ENCODE data around the gene TENM3. TPM values are rescaled to one million over a fixed set of nuclear protein-coding genes. Genes with fewer than 3 reads are reported as not detected.

The TENM3 gene
- total RNA-seq, 2 donors from 2014 or later: 39.5 to 51.9 TPM

- Mint-ChIP-seq H3K4me3 (no peak overlapping the region), H3K36me3 (ENCODE audit: low read depth) (peaks cover 9% of the 10 kb centered on the region), H3K27ac (no peak overlapping the region), H3K27me3 (ENCODE audit: insufficient read depth) (no peaks in the 10 kb centered on the region), H3K4me1 (peaks cover 14% of the 10 kb centered on the region), H3K9me3 (no peaks in the 10 kb centered on the region)
- Histone ChIP-seq H3K27me3 (ENCODE audit: control insufficient read depth, insufficient read depth, low read length, poor library complexity, severe bottlenecking) (no peaks in the 10 kb centered on the region), H3K9me3 (ENCODE audit: control insufficient read depth, low read length) (no peaks in the 10 kb centered on the region), H3K4me1 (ENCODE audit: control insufficient read depth, insufficient read depth, low read length) (peaks cover 4% of the 10 kb centered on the region), H3K27ac (ENCODE audit: low read depth, low read length) (no peak overlapping the region), H3K36me3 (ENCODE audit: control insufficient read depth, insufficient read depth, low read length) (no peaks in the 10 kb centered on the region), H3K4me3 (ENCODE audit: low read length) (no peak overlapping the region), H3K9ac (ENCODE audit: extremely low read depth, low read length, poor library complexity, severe bottlenecking) (no peak overlapping the region)
- DNase-seq: no peak
- WGBS, 2 experiments (ENCODE audit: insufficient coverage in 1 of 2, insufficient read length in 1 of 2): 94 to 97% methylated on average over 7 of the region's 7 CpGs
- no peak for TF ChIP-seq CTCF (conservative IDR thresholded peaks at IDR 0.05)
These were observed 412.1 kb downstream of the TENM3 start for GRCh38 chr4:182655340-182655739.

GRCh38 chr4:182662551-182662950, 419.3 kb downstream of the TENM3 start:
- Histone ChIP-seq H3K9me3 (ENCODE audit: control insufficient read depth, low read length) (peaks cover 29% of the 10 kb centered on the region), H3K36me3 (ENCODE audit: control insufficient read depth, insufficient read depth, low read length) (no peaks in the 10 kb centered on the region), H3K27ac (ENCODE audit: low read depth, low read length) (peak overlapping the region; percentile 67), H3K9ac (ENCODE audit: extremely low read depth, low read length, poor library complexity, severe bottlenecking) (no peak overlapping the region), H3K4me3 (ENCODE audit: low read length) (no peak overlapping the region), H3K4me1 (ENCODE audit: control insufficient read depth, insufficient read depth, low read length) (peaks cover 5% of the 10 kb centered on the region), H3K27me3 (ENCODE audit: control insufficient read depth, insufficient read depth, low read length, poor library complexity, severe bottlenecking) (no peaks in the 10 kb centered on the region)
- peaks cover 22% of the 10 kb centered on the region for H3K4me1 Mint-ChIP-seq
- no peak for TF ChIP-seq CTCF (conservative IDR thresholded peaks at IDR 0.05)
- H3K27me3 Mint-ChIP-seq (ENCODE audit: insufficient read depth): no peaks in the 10 kb centered on the region
- no peak for DNase-seq
- peaks cover 29% of the 10 kb centered on the region for H3K36me3 Mint-ChIP-seq (ENCODE audit: low read depth)
- WGBS, 2 experiments (ENCODE audit: insufficient coverage in 1 of 2, insufficient read length in 1 of 2): 89 to 94% methylated on average over 2 of the region's 2 CpGs
- H3K27ac Mint-ChIP-seq: no peak overlapping the region
- no peak overlapping the region for H3K4me3 Mint-ChIP-seq
- peaks cover 28% of the 10 kb centered on the region for H3K9me3 Mint-ChIP-seq

- Histone ChIP-seq H3K9ac (ENCODE audit: extremely low read depth, low read length, poor library complexity, severe bottlenecking) (no peak overlapping the region), H3K27ac (ENCODE audit: low read depth, low read length) (no peak overlapping the region), H3K9me3 (ENCODE audit: control insufficient read depth, low read length) (peaks cover 17% of the 10 kb centered on the region), H3K27me3 (ENCODE audit: control insufficient read depth, insufficient read depth, low read length, poor library complexity, severe bottlenecking) (no peaks in the 10 kb centered on the region), H3K4me1 (ENCODE audit: control insufficient read depth, insufficient read depth, low read length) (no peaks in the 10 kb centered on the region), H3K36me3 (ENCODE audit: control insufficient read depth, insufficient read depth, low read length) (peaks cover 8% of the 10 kb centered on the region), H3K4me3 (ENCODE audit: low read length) (no peak overlapping the region)
- no peak overlapping the region for H3K4me3 Mint-ChIP-seq
- H3K9me3 Mint-ChIP-seq: peaks cover 9% of the 10 kb centered on the region
- H3K27ac Mint-ChIP-seq: peak overlapping the region; percentile 12
- H3K36me3 Mint-ChIP-seq (ENCODE audit: low read depth): peaks cover 7% of the 10 kb centered on the region
- no peaks in the 10 kb centered on the region for H3K27me3 Mint-ChIP-seq (ENCODE audit: insufficient read depth)
- TF ChIP-seq CTCF (conservative IDR thresholded peaks at IDR 0.05): no peak
- 24 to 65% methylated on average over 3 of the region's 3 CpGs for WGBS, 2 experiments (ENCODE audit: insufficient coverage in 1 of 2, insufficient read length in 1 of 2)
- DNase-seq: peak; percentile 69
- peaks cover 26% of the 10 kb centered on the region for H3K4me1 Mint-ChIP-seq
These were observed 428.0 kb downstream of the TENM3 start for GRCh38 chr4:182671231-182671630.

All from endodermal cell (in vitro differentiated cells).